Panc1 (cell line): ENCODE results near the gene NCAPH2.

Experiments
- POLR2AphosphoS5 ChIP-seq: IDR thresholded peaks from 2 replicates; pipeline ENCODE4 v1.6.1; 2012; ENCODE audit warnings: mild to moderate bottlenecking, low read depth, low read length, moderate library complexity
- REST ChIP-seq, 2 experiments: IDR thresholded peaks; 2 replicates each; pipeline ENCODE4 v1.6.1; 2011 to 2012; ENCODE audit warnings: low read depth in 2 of 2, control low read depth in 1 of 2, low read length in 1 of 2, mild to moderate bottlenecking in 1 of 2, moderate library complexity in 1 of 2; ENCODE audit not compliant: insufficient read depth in 1 of 2
- SIN3A ChIP-seq: IDR thresholded peaks from 2 replicates; pipeline ENCODE4 v1.6.1; 2012; ENCODE audit warnings: low read depth, mild to moderate bottlenecking, low read length, moderate library complexity, borderline replicate concordance; ENCODE audit not compliant: insufficient read depth
- TCF7L2 ChIP-seq: IDR thresholded peaks from 2 replicates; pipeline ENCODE4 v1.6.1; 2011; ENCODE audit warnings: mild to moderate bottlenecking, low read depth, low read length, inconsistent platforms
- TF ChIP-seq, protein P1 (sequence below): fragments of 450-650 bp; IDR thresholded peaks from 2 replicates; pipeline ENCODE4 v1.5.1; 2017; ENCODE audit warnings: mild to moderate bottlenecking

- TF ChIP-seq, protein P1, sequence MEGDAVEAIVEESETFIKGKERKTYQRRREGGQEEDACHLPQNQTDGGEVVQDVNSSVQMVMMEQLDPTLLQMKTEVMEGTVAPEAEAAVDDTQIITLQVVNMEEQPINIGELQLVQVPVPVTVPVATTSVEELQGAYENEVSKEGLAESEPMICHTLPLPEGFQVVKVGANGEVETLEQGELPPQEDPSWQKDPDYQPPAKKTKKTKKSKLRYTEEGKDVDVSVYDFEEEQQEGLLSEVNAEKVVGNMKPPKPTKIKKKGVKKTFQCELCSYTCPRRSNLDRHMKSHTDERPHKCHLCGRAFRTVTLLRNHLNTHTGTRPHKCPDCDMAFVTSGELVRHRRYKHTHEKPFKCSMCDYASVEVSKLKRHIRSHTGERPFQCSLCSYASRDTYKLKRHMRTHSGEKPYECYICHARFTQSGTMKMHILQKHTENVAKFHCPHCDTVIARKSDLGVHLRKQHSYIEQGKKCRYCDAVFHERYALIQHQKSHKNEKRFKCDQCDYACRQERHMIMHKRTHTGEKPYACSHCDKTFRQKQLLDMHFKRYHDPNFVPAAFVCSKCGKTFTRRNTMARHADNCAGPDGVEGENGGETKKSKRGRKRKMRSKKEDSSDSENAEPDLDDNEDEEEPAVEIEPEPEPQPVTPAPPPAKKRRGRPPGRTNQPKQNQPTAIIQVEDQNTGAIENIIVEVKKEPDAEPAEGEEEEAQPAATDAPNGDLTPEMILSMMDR: no peak
- TF ChIP-seq POLR2AphosphoS5: no peak
- TF ChIP-seq REST (IDR thresholded peaks at IDR 0.05; ENCODE audit: insufficient read depth in 1 of 2, low read depth in 2 of 2, low read length in 1 of 2): no peak
- no peak for TF ChIP-seq TCF7L2
- no peak for TF ChIP-seq SIN3A
Measured at GRCh38 chr22:50537765-50538164, 29.7 kb downstream of the NCAPH2 start.
